Measurements from ENCODE around the gene ATRN.

DNA sequence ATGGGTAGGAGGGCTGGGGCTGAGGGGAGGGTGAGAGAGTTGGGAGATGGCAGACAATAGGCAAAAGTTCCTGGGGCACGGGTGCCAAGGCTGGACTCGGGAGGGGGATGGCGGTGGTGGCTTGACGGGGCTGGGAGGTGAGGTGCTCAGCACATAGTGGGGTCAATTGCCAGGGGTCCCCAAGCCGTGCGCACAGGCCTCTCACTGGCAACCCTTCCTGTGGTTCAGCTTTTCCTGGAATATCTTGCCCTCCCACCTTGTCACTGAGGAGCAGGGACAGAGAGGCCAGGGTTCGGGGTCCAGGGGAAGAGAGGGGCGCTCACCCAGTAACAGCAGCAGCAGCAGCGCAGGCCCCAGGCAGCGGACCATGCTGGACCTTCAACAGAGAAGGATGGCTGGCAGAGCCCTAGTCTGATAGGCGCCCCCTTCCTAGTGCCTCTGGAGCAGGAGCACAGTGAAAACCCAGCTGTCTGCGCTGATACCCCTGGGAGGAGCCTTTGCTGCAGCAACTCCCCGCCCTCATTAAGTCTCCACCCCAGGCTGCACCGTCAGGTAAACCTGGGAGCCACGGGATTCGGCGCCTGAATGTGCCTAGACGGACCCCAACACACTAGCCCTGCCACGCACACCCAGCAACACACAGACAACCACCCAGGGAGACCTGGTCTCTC, 192.3 kb downstream of the ATRN start, which contains the start of gene GFRA4:
- TF ChIP-seq, protein P1, sequence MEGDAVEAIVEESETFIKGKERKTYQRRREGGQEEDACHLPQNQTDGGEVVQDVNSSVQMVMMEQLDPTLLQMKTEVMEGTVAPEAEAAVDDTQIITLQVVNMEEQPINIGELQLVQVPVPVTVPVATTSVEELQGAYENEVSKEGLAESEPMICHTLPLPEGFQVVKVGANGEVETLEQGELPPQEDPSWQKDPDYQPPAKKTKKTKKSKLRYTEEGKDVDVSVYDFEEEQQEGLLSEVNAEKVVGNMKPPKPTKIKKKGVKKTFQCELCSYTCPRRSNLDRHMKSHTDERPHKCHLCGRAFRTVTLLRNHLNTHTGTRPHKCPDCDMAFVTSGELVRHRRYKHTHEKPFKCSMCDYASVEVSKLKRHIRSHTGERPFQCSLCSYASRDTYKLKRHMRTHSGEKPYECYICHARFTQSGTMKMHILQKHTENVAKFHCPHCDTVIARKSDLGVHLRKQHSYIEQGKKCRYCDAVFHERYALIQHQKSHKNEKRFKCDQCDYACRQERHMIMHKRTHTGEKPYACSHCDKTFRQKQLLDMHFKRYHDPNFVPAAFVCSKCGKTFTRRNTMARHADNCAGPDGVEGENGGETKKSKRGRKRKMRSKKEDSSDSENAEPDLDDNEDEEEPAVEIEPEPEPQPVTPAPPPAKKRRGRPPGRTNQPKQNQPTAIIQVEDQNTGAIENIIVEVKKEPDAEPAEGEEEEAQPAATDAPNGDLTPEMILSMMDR (conservative IDR thresholded peaks at IDR 0.05; ENCODE audit: low read depth, low read length), result no peak
- TF ChIP-seq EZH2 (IDR thresholded peaks at IDR 0.05; ENCODE audit: low read length, unreplicated experiment), result no peak

Measured in PC-3 (cell line).